ENCODE measurements around the gene YBEY.
A peak's percentile ranks its signal among the peaks of the same experiment; 100 is the strongest.
"Not testable (repeated sequence)": the region's sequence is repeated elsewhere in the genome, so short reads cannot be mapped to it uniquely, and the experiment has no call there.

The YBEY gene
- total RNA-seq = 11.9 to 12.6 reads per million in 2 donors

- peak; percentile 74 for DNase-seq
These were observed at the start of gene YBEY for GRCh38 chr21:46285761-46286647. Gene YBEY (plus strand): TSS chr21:46286342. CDS start chr21:46286914, 572 bp downstream.

GRCh38 chr21:46237474-46237873 lies 48.7 kb upstream of the YBEY start:
- no peak for DNase-seq

- no peak for DNase-seq
These were observed 46.3 kb upstream of the YBEY start for GRCh38 chr21:46239817-46240325.

GRCh38 chr21:46241577-46241976 lies 44.6 kb upstream of the YBEY start:
- not testable (repeated sequence) for DNase-seq

- DNase-seq = no peak
These were observed 42.8 kb upstream of the YBEY start for GRCh38 chr21:46243325-46243724.

GRCh38 chr21:46243960-46244361 lies 42.2 kb upstream of the YBEY start:
- no peak for DNase-seq

- no peak for DNase-seq
These were observed 41.5 kb upstream of the YBEY start for GRCh38 chr21:46244602-46245001.

GRCh38 chr21:46245213-46245915 lies 40.8 kb upstream of the YBEY start:
- DNase-seq = no peak

- DNase-seq = no peak
These were observed 39.8 kb upstream of the YBEY start for GRCh38 chr21:46246345-46246744.

- no peak for DNase-seq
These were observed 38.3 kb upstream of the YBEY start for GRCh38 chr21:46247699-46248421.

GRCh38 chr21:46248422-46248782 lies 37.7 kb upstream of the YBEY start:
- no peak for DNase-seq

GRCh38 chr21:46248827-46249226 lies 37.3 kb upstream of the YBEY start:
- no peak for DNase-seq

GRCh38 chr21:46250146-46250725 lies 35.9 kb upstream of the YBEY start:
- DNase-seq = no peak

GRCh38 chr21:46252840-46253239 lies 33.3 kb upstream of the YBEY start:
- DNase-seq = no peak

- DNase-seq = no peak
These were observed 32.5 kb upstream of the YBEY start for GRCh38 chr21:46253610-46254124.

- no peak for DNase-seq
These were observed 31.8 kb upstream of the YBEY start for GRCh38 chr21:46254208-46254975.

- no peak for DNase-seq
These were observed 31.0 kb upstream of the YBEY start for GRCh38 chr21:46255166-46255565.

- DNase-seq = no peak
These were observed 30.3 kb upstream of the YBEY start for GRCh38 chr21:46255758-46256337.

GRCh38 chr21:46256501-46256994 lies 29.6 kb upstream of the YBEY start:
- no peak for DNase-seq

GRCh38 chr21:46264046-46264689 lies 22.0 kb upstream of the YBEY start:
- no peak for DNase-seq
